Measurements from ENCODE around the gene PRKAR1B.
"Not testable (repeated sequence)": the region's sequence is repeated elsewhere in the genome, so short reads cannot be mapped to it uniquely, and the experiment has no call there.

PRKAR1B gene

GRCh38 chr7:668139-668931 is 58.7 kb downstream of the PRKAR1B start:
- peak; percentile 30 to 36 for DNase-seq (ENCODE audit: low read depth in 2 of 2)

- no peak for DNase-seq (ENCODE audit: low read depth in 2 of 2)
Observed at GRCh38 chr7:666454-667292, 60.4 kb downstream of the PRKAR1B start.

GRCh38 chr7:665736-666453 is 61.2 kb downstream of the PRKAR1B start:
- no peak for DNase-seq (ENCODE audit: low read depth in 2 of 2)

- DNase-seq (ENCODE audit: low read depth in 2 of 2): peak; percentile 9 to 15
Observed at GRCh38 chr7:664997-665735, 61.9 kb downstream of the PRKAR1B start.

- no peak for DNase-seq (ENCODE audit: low read depth in 2 of 2)
Observed at GRCh38 chr7:664402-664775, 62.7 kb downstream of the PRKAR1B start.

GRCh38 chr7:662576-662975 is 64.5 kb downstream of the PRKAR1B start:
- DNase-seq (ENCODE audit: low read depth in 2 of 2): no peak

- no peak for DNase-seq (ENCODE audit: low read depth in 2 of 2)
Observed at GRCh38 chr7:659996-660395, 67.1 kb downstream of the PRKAR1B start.

- DNase-seq (ENCODE audit: low read depth in 2 of 2): no peak
Observed at GRCh38 chr7:659306-659847, 67.7 kb downstream of the PRKAR1B start.

GRCh38 chr7:657565-658119 is 69.4 kb downstream of the PRKAR1B start:
- no peak for DNase-seq (ENCODE audit: low read depth in 2 of 2)

GRCh38 chr7:657010-657409 is 70.1 kb downstream of the PRKAR1B start:
- not testable (repeated sequence) for DNase-seq (ENCODE audit: low read depth in 2 of 2)

- no peak for DNase-seq (ENCODE audit: low read depth in 2 of 2)
Observed at GRCh38 chr7:655758-656157, 71.3 kb downstream of the PRKAR1B start.

- DNase-seq (ENCODE audit: low read depth in 2 of 2): no peak
Observed at GRCh38 chr7:653829-654764, 73.0 kb downstream of the PRKAR1B start.

GRCh38 chr7:652881-653280 is 74.2 kb downstream of the PRKAR1B start:
- no peak for DNase-seq (ENCODE audit: low read depth in 2 of 2)

- not testable (repeated sequence) for DNase-seq (ENCODE audit: low read depth in 2 of 2)
Observed at GRCh38 chr7:652167-652566, 74.9 kb downstream of the PRKAR1B start.

GRCh38 chr7:651032-651728 is 75.9 kb downstream of the PRKAR1B start:
- no peak for DNase-seq (ENCODE audit: low read depth in 2 of 2)

- no peak for DNase-seq (ENCODE audit: low read depth in 2 of 2)
Observed at GRCh38 chr7:650339-651031, 76.6 kb downstream of the PRKAR1B start.

GRCh38 chr7:646951-647350 is 80.1 kb downstream of the PRKAR1B start:
- no peak for DNase-seq (ENCODE audit: low read depth in 2 of 2)

GRCh38 chr7:646487-646886 is 80.6 kb downstream of the PRKAR1B start:
- DNase-seq (ENCODE audit: low read depth in 2 of 2): no peak

GRCh38 chr7:645606-646005 is 81.5 kb downstream of the PRKAR1B start:
- DNase-seq (ENCODE audit: low read depth in 2 of 2): no peak

All from fibroblast of skin of left biceps (primary cell).